ENCODE measurements around the gene TCF12. TPM values are rescaled to one million over a fixed set of nuclear protein-coding genes. Genes with fewer than 3 reads are reported as not detected.
"Not testable (repeated sequence)": the region's sequence is repeated elsewhere in the genome, so short reads cannot be mapped to it uniquely, and the experiment has no call there.

TCF12 gene
- polyA plus RNA-seq, 1 donor = 96.8 TPM

GRCh38 chr15:56948000-56948763 lies 29.7 kb downstream of the TCF12 start:
- no peak for DNase-seq

GRCh38 chr15:56948764-56949101 lies 30.3 kb downstream of the TCF12 start:
- DNase-seq = no peak

- DNase-seq = no peak
These were observed 32.5 kb downstream of the TCF12 start for GRCh38 chr15:56950979-56951378.

GRCh38 chr15:56953790-56954189 lies 35.3 kb downstream of the TCF12 start:
- DNase-seq = no peak

GRCh38 chr15:56955011-56955410 lies 36.6 kb downstream of the TCF12 start:
- DNase-seq = not testable (repeated sequence)

GRCh38 chr15:56956538-56956937 lies 38.1 kb downstream of the TCF12 start:
- no peak for DNase-seq

- DNase-seq = no peak
These were observed 39.5 kb downstream of the TCF12 start for GRCh38 chr15:56957812-56958406.

- no peak for DNase-seq
These were observed 40.8 kb downstream of the TCF12 start for GRCh38 chr15:56959318-56959648.

- DNase-seq = no peak
These were observed 41.7 kb downstream of the TCF12 start for GRCh38 chr15:56960116-56960515.

GRCh38 chr15:56963126-56963525 lies 44.7 kb downstream of the TCF12 start:
- no peak for DNase-seq

GRCh38 chr15:56963710-56964109 lies 45.3 kb downstream of the TCF12 start:
- no peak for DNase-seq

- no peak for DNase-seq
These were observed 45.7 kb downstream of the TCF12 start for GRCh38 chr15:56964182-56964581.

- DNase-seq = no peak
These were observed 47.0 kb downstream of the TCF12 start for GRCh38 chr15:56965231-56966013.

- DNase-seq = no peak
These were observed 48.9 kb downstream of the TCF12 start for GRCh38 chr15:56967336-56967735.

GRCh38 chr15:56968256-56968655 lies 49.8 kb downstream of the TCF12 start:
- no peak for DNase-seq

- no peak for DNase-seq
These were observed 50.4 kb downstream of the TCF12 start for GRCh38 chr15:56968821-56969220.

- no peak for DNase-seq
These were observed 50.9 kb downstream of the TCF12 start for GRCh38 chr15:56969265-56969895.

GRCh38 chr15:56971571-56971970 lies 53.1 kb downstream of the TCF12 start:
- no peak for DNase-seq

- no peak for DNase-seq
These were observed 53.6 kb downstream of the TCF12 start for GRCh38 chr15:56972016-56972415.

- no peak for DNase-seq
These were observed 54.0 kb downstream of the TCF12 start for GRCh38 chr15:56972426-56972825.

GRCh38 chr15:56973463-56973862 lies 55.0 kb downstream of the TCF12 start:
- no peak for DNase-seq

- no peak for DNase-seq
These were observed 58.8 kb downstream of the TCF12 start for GRCh38 chr15:56977232-56977631.

- DNase-seq = no peak
These were observed 60.6 kb downstream of the TCF12 start for GRCh38 chr15:56978898-56979662.

Data from hindlimb muscle (tissue), 1 donor.